IMR-90 (cell line): ENCODE measurements around the gene TXNDC11. TPM values are rescaled to one million over a fixed set of nuclear protein-coding genes. Genes with fewer than 3 reads are reported as not detected.

Experiments
- ATAC-seq: fragments of 200-7000 bp; cut with Tn5 transposase; 2 replicates; pipeline ENCODE4 v1.9.1; 2020; ENCODE audit warnings: low read depth, mild to moderate bottlenecking, moderate library complexity
- BruUV-seq: library from RNA; stranded (reverse); fragments of 400-500 nt; replicated peaks from 2 replicates; lab custom pipeline; 2021; lab: Mats Ljungman, UMichigan
- CTCF ChIA-PET: fragments of 300-600 bp; formaldehyde crosslinking; extraction: SDS; loops from one replicate; lab custom pipeline; 2021; ENCODE audit warnings: antibody characterized with exemption; lab: Yijun Ruan, JAX
- POLR2A ChIA-PET: fragments of 300-600 bp; sonication (Branson Sonifier 250); formaldehyde crosslinking; loops from one replicate; lab custom pipeline; 2022; ENCODE audit warnings: antibody characterized with exemption; ENCODE audit not compliant: unreplicated experiment; lab: Charles Lee
- DNase-seq: peaks from one replicate; pipeline ENCODE4 v3.0.0; 2013
- H2AFZ ChIP-seq: replicated peaks from 2 replicates; pipeline ENCODE3; 2013; ENCODE audit warnings: low read length, mild to moderate bottlenecking; ENCODE audit not compliant: poor library complexity
- H2AK5ac ChIP-seq: 2 replicates; pipeline ENCODE4 v1.6.1; 2013; ENCODE audit warnings: low read depth, low read length, inconsistent platforms
- H2AK9ac ChIP-seq: replicated peaks from 2 replicates; pipeline ENCODE3; 2013; ENCODE audit warnings: mild to moderate bottlenecking, low read depth, low read length, moderate library complexity; ENCODE audit not compliant: poor library complexity
- H2BK120ac ChIP-seq: 2 replicates; pipeline ENCODE4 v1.6.1; 2013; ENCODE audit warnings: low read depth, low read length, inconsistent platforms
- H2BK15ac ChIP-seq: 3 replicates; pipeline ENCODE4 v1.6.1; 2013; ENCODE audit warnings: low read depth, low read length, inconsistent platforms
- H2BK20ac ChIP-seq: 2 replicates; pipeline ENCODE4 v1.6.1; 2013; ENCODE audit warnings: low read depth, mild to moderate bottlenecking, inconsistent platforms, low read length, moderate library complexity
- H2BK5ac ChIP-seq: 2 replicates; pipeline ENCODE4 v1.6.1; 2013; ENCODE audit warnings: mild to moderate bottlenecking, low read depth, low read length, inconsistent platforms; ENCODE audit not compliant: poor library complexity, severe bottlenecking
- H3K14ac ChIP-seq: replicated peaks from 2 replicates; pipeline ENCODE4 v1.6.1; 2013; ENCODE audit warnings: low read depth, low read length, inconsistent platforms
- H3K18ac ChIP-seq: 2 replicates; pipeline ENCODE4 v1.6.1; 2013; ENCODE audit warnings: low read depth, low read length, control low read depth
- H3K23ac ChIP-seq: 2 replicates; pipeline ENCODE4 v1.6.1; 2013; ENCODE audit warnings: low read depth, low read length, inconsistent platforms
- H3K27ac ChIP-seq: 2 replicates; pipeline ENCODE4 v1.5.1; 2013; ENCODE audit warnings: mild to moderate bottlenecking, control low read depth, low read length; ENCODE audit not compliant: insufficient read depth
- H3K27me3 ChIP-seq: 2 replicates; pipeline ENCODE4 v1.6.1; 2013; ENCODE audit warnings: low read length; ENCODE audit not compliant: control insufficient read depth, insufficient read depth
- H3K36me3 ChIP-seq: 2 replicates; pipeline ENCODE4 v1.6.1; 2013; ENCODE audit warnings: low read length, mixed read lengths; ENCODE audit not compliant: control insufficient read depth, insufficient read depth
- H3K4ac ChIP-seq: 2 replicates; pipeline ENCODE4 v1.6.1; 2013; ENCODE audit warnings: low read depth, low read length, inconsistent platforms
- H3K4me1 ChIP-seq: 2 replicates; pipeline ENCODE4 v1.6.1; 2013; ENCODE audit warnings: low read length, mixed read lengths; ENCODE audit not compliant: control insufficient read depth, insufficient read depth
- H3K4me2 ChIP-seq: 2 replicates; pipeline ENCODE4 v1.6.1; 2013; ENCODE audit warnings: low read depth, mild to moderate bottlenecking, control low read depth, low read length, moderate library complexity
- H3K4me3 ChIP-seq: 2 replicates; pipeline ENCODE4 v1.5.1; 2013; ENCODE audit warnings: low read depth, mild to moderate bottlenecking, control low read depth, low read length, moderate library complexity; ENCODE audit not compliant: insufficient read depth
- H3K56ac ChIP-seq: 2 replicates; pipeline ENCODE4 v1.6.1; 2013; ENCODE audit warnings: low read length, inconsistent platforms; ENCODE audit not compliant: insufficient read depth; ENCODE audit errors: extremely low read depth
- H3K79me1 ChIP-seq, 2 experiments: 2 replicates each; pipeline ENCODE4 v1.6.1; 2013; ENCODE audit warnings: low read length in 2 of 2, inconsistent platforms in 1 of 2, low read depth in 1 of 2
- H3K9ac ChIP-seq: 2 replicates; pipeline ENCODE4 v1.6.1; 2013; ENCODE audit warnings: low read depth, low read length, control low read depth
- H3K9me1 ChIP-seq: 2 replicates; pipeline ENCODE4 v1.6.1; 2013; ENCODE audit warnings: low read length, inconsistent platforms; ENCODE audit not compliant: insufficient read depth
- H3K9me3 ChIP-seq: 2 replicates; pipeline ENCODE4 v1.6.1; 2013; ENCODE audit warnings: low read length; ENCODE audit not compliant: control insufficient read depth, insufficient read depth
- H4K20me1 ChIP-seq: 2 replicates; pipeline ENCODE4 v1.6.1; 2013; ENCODE audit warnings: low read length, inconsistent platforms; ENCODE audit not compliant: insufficient read depth
- H4K5ac ChIP-seq: 2 replicates; pipeline ENCODE4 v1.6.1; 2013; ENCODE audit warnings: mild to moderate bottlenecking, low read depth, low read length, control low read depth
- H4K8ac ChIP-seq, 2 experiments: 2 replicates each; pipeline ENCODE4 v1.6.1; 2013; ENCODE audit warnings: low read depth in 2 of 2, low read length in 2 of 2, control low read depth in 1 of 2, inconsistent platforms in 1 of 2
- H4K91ac ChIP-seq: 2 replicates; pipeline ENCODE4 v1.6.1; 2013; ENCODE audit warnings: low read depth, low read length, inconsistent platforms; ENCODE audit not compliant: insufficient read depth
- BHLHE40 ChIP-seq: fragments of 150-350 bp; IDR thresholded peaks from 2 replicates; pipeline ENCODE4 v1.6.1; 2016; ENCODE audit warnings: mild to moderate bottlenecking, low read depth, low read length
- CEBPB ChIP-seq: IDR thresholded peaks from 2 replicates; pipeline ENCODE4 v1.6.1; 2012; ENCODE audit warnings: low read depth, low read length, improper control_type of control experiment
- CHD1 ChIP-seq: IDR thresholded peaks from 2 replicates; pipeline ENCODE4 v1.6.1; 2012; ENCODE audit warnings: low read depth, low read length, improper control_type of control experiment
- CTCF ChIP-seq: conservative IDR thresholded peaks from 2 replicates; pipeline ENCODE4 v1.5.1; 2012; ENCODE audit warnings: mild to moderate bottlenecking, low read depth, low read length, improper control_type of control experiment
- ELK1 ChIP-seq: fragments of 150-350 bp; IDR thresholded peaks from 2 replicates; pipeline ENCODE4 v1.6.1; 2016; ENCODE audit warnings: low read depth, mild to moderate bottlenecking, low read length, moderate library complexity, borderline replicate concordance
- FOS ChIP-seq: fragments of 150-350 bp; IDR thresholded peaks from 2 replicates; pipeline ENCODE4 v1.6.1; 2016; ENCODE audit warnings: low read depth, low read length
- MAFK ChIP-seq: IDR thresholded peaks from 2 replicates; pipeline ENCODE4 v1.6.1; 2012; ENCODE audit warnings: low read depth, low read length, improper control_type of control experiment
- MAZ ChIP-seq: IDR thresholded peaks from 2 replicates; pipeline ENCODE4 v1.6.1; 2012; ENCODE audit warnings: low read depth, mild to moderate bottlenecking, low read length, improper control_type of control experiment, moderate library complexity, borderline replicate concordance
- MXI1 ChIP-seq: IDR thresholded peaks from 2 replicates; pipeline ENCODE4 v1.6.1; 2012; ENCODE audit warnings: low read depth, mild to moderate bottlenecking, low read length, moderate library complexity, borderline replicate concordance
- NFE2L2 ChIP-seq: fragments of 150-350 bp; IDR thresholded peaks from 2 replicates; pipeline ENCODE4 v1.6.1; 2016; ENCODE audit warnings: low read depth, mild to moderate bottlenecking, low read length
- POLR2A ChIP-seq: IDR thresholded peaks from 2 replicates; pipeline ENCODE4 v1.6.1; 2012; ENCODE audit warnings: mild to moderate bottlenecking, low read depth, low read length
- RAD21 ChIP-seq: IDR thresholded peaks from 2 replicates; pipeline ENCODE4 v1.6.1; 2012; ENCODE audit warnings: low read length, improper control_type of control experiment
- RCOR1 ChIP-seq: IDR thresholded peaks from 2 replicates; pipeline ENCODE4 v1.6.1; 2012; ENCODE audit warnings: mild to moderate bottlenecking, low read length, improper control_type of control experiment; ENCODE audit not compliant: insufficient replicate concordance
- RFX5 ChIP-seq: IDR thresholded peaks from 2 replicates; pipeline ENCODE4 v1.8.0; 2012; ENCODE audit warnings: low read depth, mild to moderate bottlenecking, low read length, moderate library complexity
- SMC3 ChIP-seq: fragments of 150-350 bp; IDR thresholded peaks from 2 replicates; pipeline ENCODE4 v1.6.1; 2016; ENCODE audit warnings: low read depth, mild to moderate bottlenecking, antibody characterized with exemption, low read length, moderate library complexity
- USF2 ChIP-seq: fragments of 150-350 bp; IDR thresholded peaks from 2 replicates; pipeline ENCODE4 v1.6.1; 2017; ENCODE audit warnings: mild to moderate bottlenecking, antibody characterized with exemption, low read length, low read depth
- WGBS, 2 experiments: methylation state at CpG; one replicate each; pipeline versions ENCODE4 v1.1.5 to v1.1.7; 2013; ENCODE audit warnings: missing lambda C conversion rate in 2 of 2; ENCODE audit not compliant: insufficient read length in 1 of 2; ENCODE audit errors: extremely low coverage in 2 of 2; 5-methylcytosine and 5-hydroxymethylcytosine counted together
- dilution Hi-C: fragments of 300-500 bp; cut with HindIII; formaldehyde crosslinking; loops from one replicate; pipeline ENCODE4 v1.14.3; 2018; ENCODE audit warnings: low sequenced_read_pairs; ENCODE audit not compliant: unreplicated experiment
- in situ Hi-C: fragments of 300-500 bp; cut with MboI; formaldehyde crosslinking; loops from 3 replicates; pipeline ENCODE4 v1.14.3; 2019; ENCODE audit warnings: low sequenced_read_pairs, inconsistent platforms, mixed read lengths
- intact Hi-C: fragments of 100-400 bp; cut with micrococcal nuclease; formaldehyde crosslinking; loops from 2 replicates; pipeline ENCODE4 v1.10.0; 2022
- polyA plus RNA-seq, 3 experiments: library from polyadenylated mRNA; depleted of rRNA; stranded (reverse); fragments of >200 nt; gene quantifications; 2 replicates each; pipeline ENCODE4 v1.2.3, GENCODE V29; 2012; ENCODE audit warnings: low replicate concordance in 1 of 3
- total RNA-seq: library from RNA; depleted of rRNA; stranded (reverse); fragments of >200 nt; gene quantifications from 2 replicates; pipeline ENCODE4 v1.2.3, GENCODE V29; 2012

The TXNDC11 gene
- total and polyA plus RNA-seq, 2 of the 4 experiments (the other 2 are of a cell fraction), result 25.3 to 42.9 TPM

GRCh38 chr16:11657556-11657955 lies 85.1 kb downstream of the TXNDC11 start:
- ChIA-PET CTCF (no interaction called here), POLR2A (no interaction called here)
- H4K8ac ChIP-seq, result no peak overlapping the region
- H4K5ac ChIP-seq, result no peak overlapping the region
- in situ Hi-C loops (no loop called here), intact Hi-C loops (no loop called here), dilution Hi-C loops (no loop called here)
- no peak overlapping the region for H2BK15ac ChIP-seq
- H2BK120ac ChIP-seq, result no peak overlapping the region
- H2AFZ ChIP-seq, result no peak overlapping the region
- H3K9me1 ChIP-seq, result no peaks in the 10 kb centered on the region
- no peaks in the 10 kb centered on the region for H4K20me1 ChIP-seq
- DNase-seq (no peak), ATAC-seq (no peak)
- no peaks in the 10 kb centered on the region for H3K4me1 ChIP-seq
- no peaks in the 10 kb centered on the region for H3K36me3 ChIP-seq
- H3K9me3 ChIP-seq, result no peaks in the 10 kb centered on the region
- H3K23ac ChIP-seq, result no peak overlapping the region
- H2BK20ac ChIP-seq, result no peak overlapping the region
- no peak overlapping the region for H4K91ac ChIP-seq
- H3K9ac ChIP-seq, result no peak overlapping the region
- WGBS, 2 experiments, result 47% methylated on average over 5 of the region's 8 CpGs; no CpG with 5 or more reads in 1 of the 2 experiments
- H3K27me3 ChIP-seq, result peaks cover 8% of the 10 kb centered on the region; the same call in 1 of the 2 replicates
- H3K27ac ChIP-seq, result no peak overlapping the region
- H2BK5ac ChIP-seq, result no peak overlapping the region
- TF ChIP-seq MXI1 (no peak), USF2 (no peak), ELK1 (no peak), NFE2L2 (no peak), SMC3 (no peak), POLR2A (no peak), MAZ (no peak), RAD21 (no peak), FOS (no peak), RCOR1 (no peak), BHLHE40 (no peak), RFX5 (no peak), CTCF (no peak), MAFK (no peak), CEBPB (no peak), CHD1 (no peak)
- no peak overlapping the region for H3K18ac ChIP-seq
- H3K14ac ChIP-seq, result no peak overlapping the region
- no peak overlapping the region for H2AK5ac ChIP-seq
- H2AK9ac ChIP-seq, result no peak overlapping the region
- no peak overlapping the region for H3K56ac ChIP-seq
- H3K79me1 ChIP-seq, result no peaks in the 10 kb centered on the region
- H3K4me3 ChIP-seq, result no peak overlapping the region
- H3K4ac ChIP-seq, result no peak overlapping the region
- H3K4me2 ChIP-seq, result no peak overlapping the region
- BruUV-seq, result no TSS peak
